ENCODE measurements around the gene APP. TPM values are rescaled to one million over a fixed set of nuclear protein-coding genes. Genes with fewer than 3 reads are reported as not detected.

The APP gene
- total RNA-seq, 4 donors from 2014 or later: 197 to 380 (median 296) TPM

- ATAC-seq (ENCODE audit: low FRiP score) (no peak), DNase-seq (ENCODE audit: low spot score) (no peak)
- no peak for TF ChIP-seq CTCF (IDR thresholded peaks at IDR 0.05)
Measured at GRCh38 chr21:25953659-25954058, 216.9 kb downstream of the APP start.

GRCh38 chr21:25953196-25953595 is 217.4 kb downstream of the APP start:
- DNase-seq (ENCODE audit: low spot score): no peak
- ATAC-seq (ENCODE audit: low FRiP score): no peak
- TF ChIP-seq CTCF (IDR thresholded peaks at IDR 0.05): no peak

DNA sequence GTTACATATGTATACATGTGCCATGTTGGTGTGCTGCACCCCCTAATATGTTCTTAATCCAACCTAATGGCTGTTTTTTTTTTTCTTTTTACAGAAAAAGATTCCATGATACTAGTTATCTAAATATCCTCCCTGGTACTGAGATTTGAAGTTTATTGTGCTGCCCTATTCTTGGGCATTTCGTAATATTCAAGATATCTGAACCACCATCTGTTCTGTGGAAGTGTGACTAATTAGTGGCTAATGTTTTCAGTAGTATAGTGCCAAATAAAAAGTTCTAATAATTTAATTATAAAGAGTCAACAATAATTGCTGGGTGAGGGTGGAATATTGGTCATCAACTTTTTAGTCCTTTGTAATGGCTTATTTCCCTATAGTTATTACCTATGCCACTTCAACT is 218.3 kb downstream of the APP start:
- ATAC-seq (ENCODE audit: low FRiP score) (no peak), DNase-seq (ENCODE audit: low spot score) (no peak)
- no peak for TF ChIP-seq CTCF (IDR thresholded peaks at IDR 0.05)

- TF ChIP-seq CTCF (IDR thresholded peaks at IDR 0.05): no peak
- ATAC-seq (ENCODE audit: low FRiP score) (no peak), DNase-seq (ENCODE audit: low spot score) (no peak)
Measured at GRCh38 chr21:25949701-25950100, 220.9 kb downstream of the APP start.

- no peak for TF ChIP-seq CTCF (IDR thresholded peaks at IDR 0.05)
- no peak for DNase-seq (ENCODE audit: low spot score)
- no peak for ATAC-seq (ENCODE audit: low FRiP score)
Measured at GRCh38 chr21:25944672-25945213, 225.8 kb downstream of the APP start.

DNA sequence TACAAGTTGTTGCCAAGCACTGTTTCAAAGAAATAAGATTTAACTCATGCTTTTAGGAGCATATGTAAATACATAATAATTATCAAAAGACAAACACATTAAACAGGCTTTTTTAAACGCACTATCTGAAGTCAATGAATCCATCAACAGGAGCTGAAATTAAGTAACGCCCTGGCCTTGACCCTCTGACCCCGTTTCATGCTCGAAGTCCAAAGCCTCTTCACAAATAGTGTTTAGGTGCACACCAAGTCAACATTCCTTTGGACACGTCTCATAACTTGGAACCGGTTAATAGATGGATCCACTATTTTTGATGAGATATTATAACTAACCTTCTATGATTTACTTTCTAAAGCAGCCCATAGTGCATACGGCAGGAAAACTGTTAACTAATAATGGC is 226.5 kb downstream of the APP start:
- DNase-seq (ENCODE audit: low spot score) (no peak), ATAC-seq (ENCODE audit: low FRiP score) (no peak)
- no peak for TF ChIP-seq CTCF (IDR thresholded peaks at IDR 0.05)

GRCh38 chr21:25942135-25942534 is 228.4 kb downstream of the APP start:
- no peak for TF ChIP-seq CTCF (IDR thresholded peaks at IDR 0.05)
- no peak for ATAC-seq (ENCODE audit: low FRiP score)
- no peak for DNase-seq (ENCODE audit: low spot score)

All from omental fat pad (tissue), 4 donors.